Measurements from ENCODE around the gene PRKG2. TPM values are rescaled to one million over a fixed set of nuclear protein-coding genes. Genes with fewer than 3 reads are reported as not detected.

PRKG2 gene
- total RNA-seq, 2 experiments from 2014 or later: 1.0 to 1.1 TPM

DNA sequence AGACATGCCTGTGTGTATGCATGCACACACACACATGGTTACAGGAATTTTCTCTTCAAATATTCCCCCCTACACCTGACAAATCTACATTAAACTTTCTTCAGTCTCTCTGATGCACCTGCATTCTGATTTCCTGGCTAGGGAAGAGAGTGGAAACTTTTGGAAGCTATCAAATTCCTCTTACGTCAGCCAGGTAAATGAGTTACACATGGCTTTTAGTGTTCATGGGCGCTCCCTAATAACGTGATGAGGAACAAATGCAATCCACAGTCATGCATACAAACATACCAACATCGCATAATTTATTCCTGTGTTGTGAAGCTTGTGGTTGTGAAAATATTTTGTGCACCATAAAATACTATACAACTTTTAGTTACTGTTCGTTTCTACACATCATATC, 149.6 kb downstream of the PRKG2 start:
- no peak overlapping the region for H3K27ac ChIP-seq (ENCODE audit: low read depth, low read length, poor library complexity, severe bottlenecking)
- no peaks in the 10 kb centered on the region for H3K9me3 ChIP-seq (ENCODE audit: low read length)
- H3K4me2 ChIP-seq (ENCODE audit: low read length): no peak overlapping the region
- peaks cover under 1% of the 10 kb centered on the region; the same call in 1 of the 2 replicates for H3K36me3 ChIP-seq (ENCODE audit: insufficient read depth, low read length)
- H3K9me2 ChIP-seq (ENCODE audit: insufficient read depth, low read length): no peaks in the 10 kb centered on the region
- no peaks in the 10 kb centered on the region for H3K79me2 ChIP-seq (ENCODE audit: insufficient read depth, low read depth, low read length)
- no peaks in the 10 kb centered on the region for H4K20me1 ChIP-seq (ENCODE audit: insufficient read depth, low read length)
- POLR2A ChIA-PET: interaction anchor here (0.6 to 4.3 kb wide), 4 partner anchors 9 to 283 kb away, joined by 3 to 16 read pairs (median 4); partner anchors contain the start of gene BMP3
- H3K4me1 ChIP-seq (ENCODE audit: insufficient read depth, low read length, poor library complexity, severe bottlenecking): peaks cover 13% of the 10 kb centered on the region
- no peak for TF ChIP-seq EZH2phosphoT487 (IDR thresholded peaks at IDR 0.05; ENCODE audit: borderline replicate concordance, low read depth, low read length)
- TF ChIP-seq, protein P1, sequence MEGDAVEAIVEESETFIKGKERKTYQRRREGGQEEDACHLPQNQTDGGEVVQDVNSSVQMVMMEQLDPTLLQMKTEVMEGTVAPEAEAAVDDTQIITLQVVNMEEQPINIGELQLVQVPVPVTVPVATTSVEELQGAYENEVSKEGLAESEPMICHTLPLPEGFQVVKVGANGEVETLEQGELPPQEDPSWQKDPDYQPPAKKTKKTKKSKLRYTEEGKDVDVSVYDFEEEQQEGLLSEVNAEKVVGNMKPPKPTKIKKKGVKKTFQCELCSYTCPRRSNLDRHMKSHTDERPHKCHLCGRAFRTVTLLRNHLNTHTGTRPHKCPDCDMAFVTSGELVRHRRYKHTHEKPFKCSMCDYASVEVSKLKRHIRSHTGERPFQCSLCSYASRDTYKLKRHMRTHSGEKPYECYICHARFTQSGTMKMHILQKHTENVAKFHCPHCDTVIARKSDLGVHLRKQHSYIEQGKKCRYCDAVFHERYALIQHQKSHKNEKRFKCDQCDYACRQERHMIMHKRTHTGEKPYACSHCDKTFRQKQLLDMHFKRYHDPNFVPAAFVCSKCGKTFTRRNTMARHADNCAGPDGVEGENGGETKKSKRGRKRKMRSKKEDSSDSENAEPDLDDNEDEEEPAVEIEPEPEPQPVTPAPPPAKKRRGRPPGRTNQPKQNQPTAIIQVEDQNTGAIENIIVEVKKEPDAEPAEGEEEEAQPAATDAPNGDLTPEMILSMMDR (conservative IDR thresholded peaks at IDR 0.05; ENCODE audit: low read length): no peak
- CTCF ChIA-PET (ENCODE audit: unreplicated experiment): interaction anchor here (0.7 kb wide), 1 partner anchor 527 kb away, joined by 3 read pairs; no protein-coding TSS in a partner anchor
- no peak for DNase-seq (ENCODE audit: low spot score)
- no peak overlapping the region for H3K4me3 ChIP-seq (ENCODE audit: low read depth, low read length, poor library complexity, severe bottlenecking)
- no peak overlapping the region for H2AFZ ChIP-seq (ENCODE audit: low read length)
- no TSS peak for BruUV-seq (replicated peaks)
- intact Hi-C loops (cut with micrococcal nuclease; ENCODE audit: unreplicated experiment): loop anchor here (5.0 kb wide), 1 partner anchor 197 kb away; no protein-coding TSS in a partner anchor

DNA sequence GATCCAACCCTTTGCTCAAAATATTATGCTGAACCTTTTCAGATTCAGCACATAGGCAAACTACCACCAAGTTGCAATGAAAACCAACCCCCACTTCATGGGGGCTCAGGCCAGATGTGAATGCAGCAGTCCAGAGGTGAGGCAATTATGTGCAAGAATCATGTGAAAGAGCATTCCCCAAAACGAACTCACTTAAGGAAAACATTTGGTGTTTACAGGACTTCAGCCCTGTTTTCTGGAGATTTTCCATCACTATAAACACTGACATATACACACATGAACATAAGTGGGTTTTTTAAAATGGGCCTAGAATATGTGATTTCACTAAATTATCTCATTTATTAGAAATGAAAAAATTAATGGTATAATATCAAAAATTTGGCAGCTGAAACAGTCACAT, 153.0 kb downstream of the PRKG2 start:
- no peak for DNase-seq (ENCODE audit: low spot score)

DNA sequence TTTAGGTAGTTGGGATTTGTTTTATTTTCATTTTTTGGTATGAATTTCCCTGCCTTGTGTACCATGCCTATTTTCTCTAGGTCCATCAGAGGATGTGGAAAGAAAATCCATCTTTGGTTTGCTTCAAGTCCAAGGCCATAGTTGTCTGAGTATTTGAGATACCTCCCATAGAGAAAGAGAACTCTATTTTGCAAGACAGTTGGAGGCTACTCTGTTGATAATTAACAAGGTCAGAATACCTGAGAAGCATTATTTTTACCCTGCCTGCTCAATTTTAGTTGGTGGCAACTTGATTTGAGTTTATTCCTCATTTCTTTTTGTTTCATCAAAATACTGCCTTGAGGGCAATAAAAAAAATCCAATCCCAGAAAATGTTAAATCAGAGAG, 153.7 kb downstream of the PRKG2 start:
- Histone ChIP-seq H4K20me1 (ENCODE audit: insufficient read depth, low read length) (no peaks in the 10 kb centered on the region), H2AFZ (ENCODE audit: low read length) (no peak overlapping the region), H3K27ac (ENCODE audit: low read depth, low read length, poor library complexity, severe bottlenecking) (no peak overlapping the region), H3K4me3 (ENCODE audit: low read depth, low read length, poor library complexity, severe bottlenecking) (no peak overlapping the region), H3K36me3 (ENCODE audit: insufficient read depth, low read length) (peaks cover 42% of the 10 kb centered on the region), H3K79me2 (ENCODE audit: insufficient read depth, low read depth, low read length) (peaks cover 24% of the 10 kb centered on the region), H3K4me1 (ENCODE audit: insufficient read depth, low read length, poor library complexity, severe bottlenecking) (peaks cover 11% of the 10 kb centered on the region), H3K9me3 (ENCODE audit: low read length) (peaks cover 5% of the 10 kb centered on the region; the same call in 1 of the 2 replicates), H3K9me2 (ENCODE audit: insufficient read depth, low read length) (no peaks in the 10 kb centered on the region), H3K4me2 (ENCODE audit: low read length) (no peak overlapping the region)
- BruUV-seq (replicated peaks): no TSS peak
- POLR2A ChIA-PET: no interaction called here
- intact Hi-C loops (cut with micrococcal nuclease; ENCODE audit: unreplicated experiment): no loop called here
- no peak for DNase-seq (ENCODE audit: low spot score)
- TF ChIP-seq, protein P1 (conservative IDR thresholded peaks at IDR 0.05; ENCODE audit: low read length): no peak
- no peak for TF ChIP-seq EZH2phosphoT487 (IDR thresholded peaks at IDR 0.05; ENCODE audit: borderline replicate concordance, low read depth, low read length)
- CTCF ChIA-PET (ENCODE audit: unreplicated experiment): no interaction called here

More for the DNA sequence above, 153.0 kb downstream of the PRKG2 start:
- H3K4me3 ChIP-seq (ENCODE audit: low read depth, low read length, poor library complexity, severe bottlenecking): no peak overlapping the region
- TF ChIP-seq, protein P1 (conservative IDR thresholded peaks at IDR 0.05; ENCODE audit: low read length): no peak
- TF ChIP-seq EZH2phosphoT487 (IDR thresholded peaks at IDR 0.05; ENCODE audit: borderline replicate concordance, low read depth, low read length): no peak
- CTCF ChIA-PET (ENCODE audit: unreplicated experiment): no interaction called here
- no TSS peak for BruUV-seq (replicated peaks)
- peaks cover 11% of the 10 kb centered on the region for H3K4me1 ChIP-seq (ENCODE audit: insufficient read depth, low read length, poor library complexity, severe bottlenecking)
- peaks cover 18% of the 10 kb centered on the region; the same call in 1 of the 2 replicates for H3K79me2 ChIP-seq (ENCODE audit: insufficient read depth, low read depth, low read length)
- no peaks in the 10 kb centered on the region for H3K9me2 ChIP-seq (ENCODE audit: insufficient read depth, low read length)
- POLR2A ChIA-PET: interaction anchor here (0.6 to 4.3 kb wide), 2 partner anchors 8 to 27 kb away, joined by 3 to 16 read pairs; no protein-coding TSS in a partner anchor
- H3K36me3 ChIP-seq (ENCODE audit: insufficient read depth, low read length): peaks cover 35% of the 10 kb centered on the region
- H3K27ac ChIP-seq (ENCODE audit: low read depth, low read length, poor library complexity, severe bottlenecking): no peak overlapping the region
- intact Hi-C loops (cut with micrococcal nuclease; ENCODE audit: unreplicated experiment): no loop called here
- no peak overlapping the region for H3K4me2 ChIP-seq (ENCODE audit: low read length)
- H2AFZ ChIP-seq (ENCODE audit: low read length): no peak overlapping the region
- H3K9me3 ChIP-seq (ENCODE audit: low read length): peaks cover 5% of the 10 kb centered on the region; the same call in 1 of the 2 replicates
- no peaks in the 10 kb centered on the region for H4K20me1 ChIP-seq (ENCODE audit: insufficient read depth, low read length)

Measured in OCI-LY7 (cell line).